HG03108 (cell line): ENCODE measurements around the gene FLT1.

Source experiments
- ATAC-seq: cut with Tn5 transposase; IDR thresholded peaks from one replicate; pipeline ENCODE4 v1.9.1; 2021; ENCODE audit warnings: moderate library complexity; ENCODE audit not compliant: unreplicated experiment

The FLT1 gene

GRCh38 chr13:28392428-28392827, 102.5 kb downstream of the FLT1 start:
- no peak for ATAC-seq

- ATAC-seq = no peak
These were observed 107.0 kb downstream of the FLT1 start for GRCh38 chr13:28387740-28388501.

GRCh38 chr13:28385362-28385761, 109.6 kb downstream of the FLT1 start:
- no peak for ATAC-seq

GRCh38 chr13:28384789-28385188, 110.1 kb downstream of the FLT1 start:
- no peak for ATAC-seq

- ATAC-seq = no peak
These were observed 114.6 kb downstream of the FLT1 start for GRCh38 chr13:28380319-28380718.

GRCh38 chr13:28379371-28380083, 115.4 kb downstream of the FLT1 start:
- ATAC-seq = no peak

GRCh38 chr13:28376604-28377003, 118.3 kb downstream of the FLT1 start:
- no peak for ATAC-seq

- ATAC-seq = no peak
These were observed 119.5 kb downstream of the FLT1 start for GRCh38 chr13:28375250-28375930.

GRCh38 chr13:28373810-28374209, 121.1 kb downstream of the FLT1 start:
- ATAC-seq = no peak

GRCh38 chr13:28370448-28370847, 124.5 kb downstream of the FLT1 start:
- no peak for ATAC-seq

GRCh38 chr13:28358708-28359107, 136.2 kb downstream of the FLT1 start:
- no peak for ATAC-seq

- ATAC-seq = no peak
These were observed 137.0 kb downstream of the FLT1 start for GRCh38 chr13:28357911-28358433.

- no peak for ATAC-seq
These were observed 137.6 kb downstream of the FLT1 start for GRCh38 chr13:28357247-28357825.

- ATAC-seq = no peak
These were observed 138.3 kb downstream of the FLT1 start for GRCh38 chr13:28356561-28357021.

- ATAC-seq = no peak
These were observed 139.0 kb downstream of the FLT1 start for GRCh38 chr13:28355822-28356371.

GRCh38 chr13:28355046-28355821, 139.7 kb downstream of the FLT1 start:
- ATAC-seq = no peak

GRCh38 chr13:28353679-28354078, 141.2 kb downstream of the FLT1 start:
- ATAC-seq = no peak

GRCh38 chr13:28349907-28350654, 144.8 kb downstream of the FLT1 start:
- ATAC-seq = no peak

GRCh38 chr13:28349371-28349770, 145.6 kb downstream of the FLT1 start:
- no peak for ATAC-seq
